Measurements from ENCODE around the gene KCNIP3. TPM values are rescaled to one million over a fixed set of nuclear protein-coding genes. Genes with fewer than 3 reads are reported as not detected.

The KCNIP3 gene
- total and polyA plus RNA-seq, 9 of the 15 experiments (the other 6 are each of a cell fraction or from before 2014, with no cell fraction given): 0.04 TPM; not detected in 8

GRCh38 chr2:95388856-95389244 lies 91.7 kb downstream of the KCNIP3 start:
- WGBS (ENCODE audit: insufficient coverage, low coverage, missing lambda C conversion rate): 7% methylated on average over 15 of the region's 15 CpGs
- FAIRE-seq (no peak), ATAC-seq (peak; percentile 58), DNase-seq (ENCODE audit: extremely low read depth in 1 of 4, low spot score in 3 of 4) (no peak)
- ChIA-PET CTCF (ENCODE audit: low intra/inter-chr PET ratio) (interaction anchor here (0.8 kb wide), 1 partner anchor 14 kb away, joined by 3 read pairs; no protein-coding TSS in a partner anchor), POLR2A (interaction anchor here (0.6 to 1.0 kb wide), 3 partner anchors 13 to 282 kb away, joined by 3 to 4 read pairs (median 3); no protein-coding TSS in a partner anchor)
- no peaks in the 10 kb centered on the region for H3K9me3 ChIP-seq (replicated peaks; ENCODE audit: control insufficient read depth, insufficient read depth, low read depth, low read length)
- no peaks in the 10 kb centered on the region for H3K9me1 ChIP-seq (ENCODE audit: control insufficient read depth, insufficient read depth, low read length)
- no peaks in the 10 kb centered on the region for H3K79me2 ChIP-seq (ENCODE audit: control insufficient read depth, insufficient read depth, low read length)
- no peak overlapping the region for H3K27ac ChIP-seq (ENCODE audit: extremely low read depth, low read depth, low read length)
- H3K9ac ChIP-seq (ENCODE audit: insufficient read depth in 1 of 2, low read depth in 2 of 2, low read length in 2 of 2): peak overlapping the region in 1 of 2 experiments; percentile 81; a peak in 2 of 4 replicates
- in situ Hi-C loops (cut with MboI) (no loop called here), intact Hi-C loops (cut with micrococcal nuclease) (loop anchor here (2.0 to 10.0 kb wide), 2 partner anchors 66 to 336 kb away; no protein-coding TSS in a partner anchor)
- no peak overlapping the region for H3K4me3 ChIP-seq
- peak overlapping the region; percentile 68; the same call in 1 of the 2 replicates for H2AFZ ChIP-seq (ENCODE audit: low read depth, low read length)
- no peaks in the 10 kb centered on the region for H3K36me3 ChIP-seq (ENCODE audit: control insufficient read depth, insufficient read depth, low read length)
- H4K20me1 ChIP-seq (replicated peaks; ENCODE audit: control insufficient read depth, insufficient read depth, low read length): no peaks in the 10 kb centered on the region
- BruUV-seq (replicated peaks): no TSS peak
- H3K4me1 ChIP-seq (replicated peaks in 1 of 2; ENCODE audit: control insufficient read depth in 2 of 2, insufficient read depth in 2 of 2, low read length in 2 of 2): peaks cover 0 to 12% of the 10 kb centered on the region in 2 experiments; a peak in 2 of 5 replicates
- H3K27me3 ChIP-seq (ENCODE audit: control insufficient read depth in 2 of 2, insufficient read depth in 2 of 2, low read length in 2 of 2): peaks cover 10 to 50% of the 10 kb centered on the region in 2 experiments; a peak in 3 of 5 replicates
- peak overlapping the region; percentile 48 for H3K4me2 ChIP-seq (ENCODE audit: insufficient read depth, low read length)
- TF ChIP-seq ZEB2 (IDR thresholded peaks at IDR 0.05) (no peak), RHOXF2B (CRISPR knock-in tag; conservative IDR thresholded peaks at IDR 0.05) (no peak), SOX6 (IDR thresholded peaks at IDR 0.05) (no peak), PRMT5 (CRISPR knock-in tag; IDR thresholded peaks at IDR 0.05) (no peak), PRPF4 (IDR thresholded peaks at IDR 0.05; ENCODE audit: insufficient read depth, low read depth, low read length, poor library complexity, severe bottlenecking) (no peak), GTF2A2 (tag; IDR thresholded peaks at IDR 0.05) (no peak), ZSCAN29 (IDR thresholded peaks at IDR 0.05) (no peak), FOXJ3 (CRISPR knock-in tag; IDR thresholded peaks at IDR 0.05) (no peak), ARID2 (IDR thresholded peaks at IDR 0.05) (no peak), ZFX (CRISPR knock-in tag; IDR thresholded peaks at IDR 0.05) (no peak), ESRRA (IDR thresholded peaks at IDR 0.05; ENCODE audit: borderline replicate concordance, low read depth) (no peak), POLR2H (tag; IDR thresholded peaks at IDR 0.05; ENCODE audit: low read depth) (no peak), NCOA1 (IDR thresholded peaks at IDR 0.05; ENCODE audit: low read depth) (no peak), RAD21 (CRISPR knock-in tag; conservative IDR thresholded peaks at IDR 0.05 in 1 of 2, IDR thresholded peaks at IDR 0.05 in 1 of 2) (no peak), PRDM10 (IDR thresholded peaks at IDR 0.05; ENCODE audit: partially characterized antibody) (no peak), BRCA1 (IDR thresholded peaks at IDR 0.05) (no peak), BRCA1 (CRISPR knock-in tag; IDR thresholded peaks at IDR 0.05) (no peak), ZNF3 (CRISPR knock-in tag; IDR thresholded peaks at IDR 0.05) (no peak)
- TF ChIP-seq, protein P1, sequence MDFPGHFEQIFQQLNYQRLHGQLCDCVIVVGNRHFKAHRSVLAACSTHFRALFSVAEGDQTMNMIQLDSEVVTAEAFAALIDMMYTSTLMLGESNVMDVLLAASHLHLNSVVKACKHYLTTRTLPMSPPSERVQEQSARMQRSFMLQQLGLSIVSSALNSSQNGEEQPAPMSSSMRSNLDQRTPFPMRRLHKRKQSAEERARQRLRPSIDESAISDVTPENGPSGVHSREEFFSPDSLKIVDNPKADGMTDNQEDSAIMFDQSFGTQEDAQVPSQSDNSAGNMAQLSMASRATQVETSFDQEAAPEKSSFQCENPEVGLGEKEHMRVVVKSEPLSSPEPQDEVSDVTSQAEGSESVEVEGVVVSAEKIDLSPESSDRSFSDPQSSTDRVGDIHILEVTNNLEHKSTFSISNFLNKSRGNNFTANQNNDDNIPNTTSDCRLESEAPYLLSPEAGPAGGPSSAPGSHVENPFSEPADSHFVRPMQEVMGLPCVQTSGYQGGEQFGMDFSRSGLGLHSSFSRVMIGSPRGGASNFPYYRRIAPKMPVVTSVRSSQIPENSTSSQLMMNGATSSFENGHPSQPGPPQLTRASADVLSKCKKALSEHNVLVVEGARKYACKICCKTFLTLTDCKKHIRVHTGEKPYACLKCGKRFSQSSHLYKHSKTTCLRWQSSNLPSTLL (IDR thresholded peaks at IDR 0.05): no peak

Data from K562 (cell line).